Adrenal gland (tissue), 5 donors: ENCODE results near the gene ARHGAP32.

Source experiments
- POLR2A ChIP-seq, 2 donors: fragments of 450-650 bp; IDR thresholded peaks; one replicate each; pipeline ENCODE4 v1.6.1; 2017; ENCODE audit warnings: antibody characterized with exemption in 2 of 2, mild to moderate bottlenecking in 2 of 2, moderate library complexity in 1 of 2
- TF ChIP-seq, protein P1 (sequence below), 6 experiments: fragments of 450-650 bp in 4 of 6; fragments of 200-600 bp in 2 of 6; sonication (generic) in 1 of 6; IDR thresholded peaks; 1 replicate in 5 of 6; 2 replicates in 1 of 6; pipeline versions ENCODE4 v1.5.1 to v1.8.0; 2016 to 2021; ENCODE audit warnings: antibody characterized with exemption in 6 of 6, mild to moderate bottlenecking in 2 of 6, moderate library complexity in 1 of 6
- donor health status: DM: no; HTN: no; CAD: no.

DNA sequence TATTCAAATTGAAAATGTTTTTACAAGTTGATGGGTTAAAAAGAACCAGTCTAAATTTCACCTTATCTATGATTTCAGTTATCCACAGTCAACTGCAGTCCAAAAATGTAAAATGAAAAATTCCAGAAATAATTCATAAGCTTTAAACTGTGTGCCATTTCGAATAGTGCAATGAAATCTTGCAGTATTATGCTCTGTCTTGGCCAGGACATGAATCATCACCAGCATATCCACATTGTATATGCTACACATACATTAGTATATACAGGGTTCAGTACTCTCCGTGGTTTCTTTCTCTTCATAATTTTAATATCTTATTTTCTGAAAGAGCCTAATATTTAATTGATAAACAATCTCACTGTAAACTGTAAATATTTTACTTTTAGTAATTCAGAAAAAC is 45.9 kb downstream of the ARHGAP32 start:
- TF ChIP-seq, protein P1, sequence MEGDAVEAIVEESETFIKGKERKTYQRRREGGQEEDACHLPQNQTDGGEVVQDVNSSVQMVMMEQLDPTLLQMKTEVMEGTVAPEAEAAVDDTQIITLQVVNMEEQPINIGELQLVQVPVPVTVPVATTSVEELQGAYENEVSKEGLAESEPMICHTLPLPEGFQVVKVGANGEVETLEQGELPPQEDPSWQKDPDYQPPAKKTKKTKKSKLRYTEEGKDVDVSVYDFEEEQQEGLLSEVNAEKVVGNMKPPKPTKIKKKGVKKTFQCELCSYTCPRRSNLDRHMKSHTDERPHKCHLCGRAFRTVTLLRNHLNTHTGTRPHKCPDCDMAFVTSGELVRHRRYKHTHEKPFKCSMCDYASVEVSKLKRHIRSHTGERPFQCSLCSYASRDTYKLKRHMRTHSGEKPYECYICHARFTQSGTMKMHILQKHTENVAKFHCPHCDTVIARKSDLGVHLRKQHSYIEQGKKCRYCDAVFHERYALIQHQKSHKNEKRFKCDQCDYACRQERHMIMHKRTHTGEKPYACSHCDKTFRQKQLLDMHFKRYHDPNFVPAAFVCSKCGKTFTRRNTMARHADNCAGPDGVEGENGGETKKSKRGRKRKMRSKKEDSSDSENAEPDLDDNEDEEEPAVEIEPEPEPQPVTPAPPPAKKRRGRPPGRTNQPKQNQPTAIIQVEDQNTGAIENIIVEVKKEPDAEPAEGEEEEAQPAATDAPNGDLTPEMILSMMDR (IDR thresholded peaks at IDR 0.05), result no peak
- TF ChIP-seq POLR2A (IDR thresholded peaks at IDR 0.05), result no peak
